Fibroblast of pulmonary artery (primary cell): ENCODE data around the gene TMEM248.
"Not testable (repeated sequence)": the region's sequence is repeated elsewhere in the genome, so short reads cannot be mapped to it uniquely, and the experiment has no call there.

ENCODE experiments used
- DNase-seq: peaks from one replicate; pipeline ENCODE4 v3.0.0-alpha.2; 2010; ENCODE audit warnings: low read depth
- H3K4me3 ChIP-seq: replicated peaks from 2 replicates; pipeline ENCODE4 v1.5.1; 2011; ENCODE audit warnings: low read depth, mild to moderate bottlenecking, control low read depth, low read length, moderate library complexity
- TF ChIP-seq, protein P1 (sequence below): IDR thresholded peaks from 2 replicates; pipeline ENCODE4 v1.5.1; 2011; ENCODE audit warnings: mild to moderate bottlenecking, control low read depth, low read length, inconsistent platforms; ENCODE audit errors: missing control alignments

Gene TMEM248

DNA sequence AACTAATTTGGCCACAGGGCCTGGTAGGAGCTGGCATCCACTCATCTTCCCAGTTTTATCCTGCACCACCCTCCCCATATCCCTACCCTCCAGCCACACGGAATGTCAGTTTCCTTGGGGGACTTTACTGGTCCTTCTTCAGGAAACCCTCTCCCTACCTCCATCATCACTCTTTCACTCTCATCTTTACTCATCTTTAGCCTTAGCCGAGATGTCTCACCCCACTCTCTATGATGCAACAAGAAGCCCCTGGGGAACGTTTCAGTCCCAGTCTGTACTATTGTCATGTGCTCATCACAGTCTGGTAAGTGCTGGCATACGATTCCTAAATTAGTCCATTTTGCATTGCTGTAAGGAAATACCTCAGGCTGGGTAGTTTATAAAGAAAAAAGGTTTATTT, 34.9 kb upstream of the TMEM248 start:
- TF ChIP-seq, protein P1, sequence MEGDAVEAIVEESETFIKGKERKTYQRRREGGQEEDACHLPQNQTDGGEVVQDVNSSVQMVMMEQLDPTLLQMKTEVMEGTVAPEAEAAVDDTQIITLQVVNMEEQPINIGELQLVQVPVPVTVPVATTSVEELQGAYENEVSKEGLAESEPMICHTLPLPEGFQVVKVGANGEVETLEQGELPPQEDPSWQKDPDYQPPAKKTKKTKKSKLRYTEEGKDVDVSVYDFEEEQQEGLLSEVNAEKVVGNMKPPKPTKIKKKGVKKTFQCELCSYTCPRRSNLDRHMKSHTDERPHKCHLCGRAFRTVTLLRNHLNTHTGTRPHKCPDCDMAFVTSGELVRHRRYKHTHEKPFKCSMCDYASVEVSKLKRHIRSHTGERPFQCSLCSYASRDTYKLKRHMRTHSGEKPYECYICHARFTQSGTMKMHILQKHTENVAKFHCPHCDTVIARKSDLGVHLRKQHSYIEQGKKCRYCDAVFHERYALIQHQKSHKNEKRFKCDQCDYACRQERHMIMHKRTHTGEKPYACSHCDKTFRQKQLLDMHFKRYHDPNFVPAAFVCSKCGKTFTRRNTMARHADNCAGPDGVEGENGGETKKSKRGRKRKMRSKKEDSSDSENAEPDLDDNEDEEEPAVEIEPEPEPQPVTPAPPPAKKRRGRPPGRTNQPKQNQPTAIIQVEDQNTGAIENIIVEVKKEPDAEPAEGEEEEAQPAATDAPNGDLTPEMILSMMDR, result no peak
- H3K4me3 ChIP-seq, result no peak overlapping the region
- DNase-seq, result no peak

DNA sequence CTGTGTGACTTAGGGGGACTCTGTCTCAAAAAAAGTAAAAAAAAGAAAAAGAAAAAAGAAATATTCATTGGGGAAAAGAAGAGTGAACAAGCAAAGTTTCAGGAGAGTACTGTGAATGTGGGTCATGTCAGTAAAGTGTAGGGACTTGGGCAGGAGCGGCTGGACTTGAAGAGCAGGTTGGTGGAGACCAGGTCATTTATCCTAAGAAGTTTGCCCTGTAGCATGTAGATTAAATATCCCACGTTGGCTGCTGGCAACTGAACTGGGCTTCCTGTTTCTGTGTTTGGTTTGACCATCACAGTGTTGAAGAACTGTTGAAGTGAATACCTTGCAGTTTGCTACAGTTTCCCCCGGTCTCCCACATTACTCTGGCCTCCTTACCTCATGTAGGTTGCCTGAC, 32.8 kb upstream of the TMEM248 start:
- H3K4me3 ChIP-seq, DNase-seq: not testable (repeated sequence)

DNA sequence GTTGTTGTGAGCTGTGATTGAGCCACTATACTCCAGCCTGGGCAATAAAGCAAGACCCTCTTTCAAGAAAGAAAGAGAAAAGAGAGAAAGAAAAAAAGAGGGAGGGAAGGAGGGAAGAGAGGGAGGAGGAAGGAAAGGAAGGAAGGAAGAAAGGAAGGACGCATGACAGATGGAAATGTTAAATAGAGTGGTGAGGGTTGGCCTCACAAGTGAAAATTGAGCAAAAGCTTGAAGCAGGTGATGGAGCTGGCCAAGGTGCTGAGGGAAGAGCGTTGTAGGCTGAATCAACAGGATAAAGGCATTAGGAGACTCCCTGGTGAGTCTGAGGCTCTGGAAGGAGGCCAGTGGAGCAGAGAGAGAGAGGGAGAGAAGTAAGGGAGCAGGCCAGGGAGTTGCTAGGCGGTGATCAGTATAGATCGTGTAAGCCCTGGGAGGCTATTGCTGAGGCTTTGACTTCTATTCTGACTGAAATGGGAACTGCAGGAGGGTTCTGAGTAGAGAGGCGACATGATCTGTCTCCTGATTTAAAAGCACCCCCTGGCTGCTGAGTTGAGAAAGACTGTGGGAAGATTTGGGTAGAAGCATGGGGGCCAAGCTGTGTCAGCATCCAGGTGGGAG, 26.5 kb upstream of the TMEM248 start:
- no peak overlapping the region for H3K4me3 ChIP-seq
- TF ChIP-seq, protein P1, result peak; percentile 2
- peak; percentile 28 for DNase-seq

DNA sequence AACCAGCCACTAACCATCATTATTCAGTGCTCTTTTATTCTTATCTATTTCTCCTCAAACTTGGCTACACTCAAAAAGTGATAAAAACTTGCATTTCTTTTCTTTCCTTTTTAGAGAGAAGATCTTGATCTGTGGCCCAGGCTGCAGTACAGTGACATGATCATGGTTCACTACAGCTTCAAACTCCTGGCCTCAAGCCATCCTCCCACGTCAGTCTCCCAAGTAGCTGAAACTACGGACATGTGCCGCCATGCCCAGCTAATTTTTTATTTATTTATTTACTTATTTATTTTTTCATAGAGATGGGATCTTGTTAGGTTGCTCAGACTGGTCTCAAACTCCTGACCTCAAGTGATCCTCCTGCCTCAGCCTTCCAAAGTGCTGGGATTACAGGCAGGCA, 24.6 kb upstream of the TMEM248 start:
- TF ChIP-seq, protein P1, result no peak
- no peak overlapping the region for H3K4me3 ChIP-seq
- DNase-seq, result no peak

DNA sequence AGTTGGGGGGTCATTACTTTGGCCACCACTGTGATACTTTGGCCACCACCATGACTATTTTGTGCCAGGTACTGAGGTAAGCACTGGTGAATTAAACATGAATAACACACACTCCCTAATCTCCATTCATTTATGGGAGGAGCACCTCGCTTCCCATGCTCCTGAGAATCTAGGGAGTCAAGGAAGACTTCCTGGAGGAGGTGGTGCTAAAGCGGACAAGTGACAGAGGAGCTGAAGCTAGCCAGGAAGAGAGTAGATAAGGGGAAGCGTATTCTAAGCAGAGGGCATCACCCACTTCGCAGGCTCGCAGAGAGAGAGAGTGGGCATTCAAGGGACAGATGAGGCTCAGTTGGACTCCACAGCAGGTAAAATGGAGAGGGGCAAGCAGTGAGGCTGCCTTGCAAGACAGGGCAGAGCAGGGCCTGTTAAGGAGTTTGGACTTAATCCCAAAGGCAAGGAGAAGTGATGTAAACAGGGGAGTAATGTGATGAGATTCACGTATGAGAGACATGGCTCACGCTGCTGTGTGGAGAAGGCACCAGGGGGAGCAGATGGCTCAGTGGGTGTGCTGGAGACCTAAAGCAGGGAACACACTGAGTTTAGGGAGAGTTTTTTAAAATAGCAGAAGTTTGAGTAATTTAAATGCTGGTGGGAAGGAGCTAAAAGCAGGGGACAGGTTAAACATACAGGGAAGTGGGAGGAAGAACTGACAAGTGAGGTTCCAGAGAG, 21.3 kb upstream of the TMEM248 start:
- no peak for DNase-seq
- no peak overlapping the region for H3K4me3 ChIP-seq
- TF ChIP-seq, protein P1, result no peak

DNA sequence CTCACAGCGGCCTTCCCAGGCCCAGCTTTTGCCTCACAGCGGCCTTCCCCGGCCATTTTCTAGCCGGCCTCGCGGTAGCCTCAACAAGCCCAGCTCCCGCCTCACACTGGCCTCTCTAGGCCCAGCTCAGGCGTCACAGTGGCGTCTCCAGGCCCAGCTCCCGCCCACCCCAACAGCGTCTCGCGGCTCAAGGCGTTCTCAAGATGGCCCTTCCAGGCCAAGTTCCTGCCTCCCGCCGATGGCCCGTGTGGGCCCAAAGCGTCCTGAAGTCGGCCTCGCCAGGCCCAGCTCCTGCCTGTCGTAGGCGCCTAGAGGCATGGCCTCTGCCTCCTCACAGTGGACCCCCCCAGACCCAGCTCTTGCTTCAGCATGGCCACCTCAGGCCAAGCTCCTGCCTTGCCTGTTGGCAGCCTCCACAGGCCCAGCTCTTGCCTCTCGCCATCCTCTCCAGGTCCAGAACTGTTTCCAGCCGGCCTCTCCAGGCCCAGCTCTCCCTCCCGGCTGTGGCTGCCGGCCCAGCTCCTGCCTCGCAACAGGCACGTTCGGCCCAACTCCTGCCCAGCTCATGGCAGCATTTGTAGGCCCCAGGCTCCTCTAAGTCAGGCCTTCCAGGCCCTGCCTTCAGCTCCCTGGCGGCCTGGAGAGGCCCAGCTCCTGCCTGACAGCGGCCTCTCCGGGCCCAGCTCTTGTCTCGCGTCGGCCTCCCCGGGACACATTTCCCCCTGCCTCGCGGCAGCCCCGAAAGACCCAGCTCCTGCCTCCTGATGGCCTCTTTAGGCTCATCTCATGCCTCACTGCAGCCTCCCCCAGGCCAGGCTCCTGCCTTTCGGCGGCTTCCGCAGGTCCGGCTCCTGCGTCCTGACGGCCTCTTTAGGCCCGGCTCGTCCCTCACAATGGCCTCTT, 18.8 kb upstream of the TMEM248 start:
- TF ChIP-seq, protein P1, result no peak
- DNase-seq, result no peak

DNA sequence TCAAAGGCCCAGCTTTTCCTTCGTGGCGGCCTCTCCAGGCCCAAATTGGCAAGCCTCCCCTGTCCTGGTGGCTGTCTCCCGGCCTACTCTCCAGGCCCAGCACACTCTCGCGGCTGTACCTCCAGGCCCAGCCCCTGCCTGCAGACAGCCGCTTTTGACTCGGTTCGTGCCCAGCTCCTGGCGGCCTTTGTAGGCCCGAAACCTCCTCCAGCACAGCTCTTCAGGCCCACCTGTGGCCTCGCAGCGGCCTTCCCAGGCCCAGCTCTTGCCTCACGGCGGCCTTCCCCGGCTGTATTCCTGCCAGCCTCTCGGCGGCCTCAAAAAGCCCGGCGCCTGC, 18.2 kb upstream of the TMEM248 start:
- no peak overlapping the region for H3K4me3 ChIP-seq
- no peak for DNase-seq
- TF ChIP-seq, protein P1, result no peak

More for the DNA sequence above, 18.8 kb upstream of the TMEM248 start:
- H3K4me3 ChIP-seq, result no peak overlapping the region
